ENCODE data around the gene CSN3.

DNA sequence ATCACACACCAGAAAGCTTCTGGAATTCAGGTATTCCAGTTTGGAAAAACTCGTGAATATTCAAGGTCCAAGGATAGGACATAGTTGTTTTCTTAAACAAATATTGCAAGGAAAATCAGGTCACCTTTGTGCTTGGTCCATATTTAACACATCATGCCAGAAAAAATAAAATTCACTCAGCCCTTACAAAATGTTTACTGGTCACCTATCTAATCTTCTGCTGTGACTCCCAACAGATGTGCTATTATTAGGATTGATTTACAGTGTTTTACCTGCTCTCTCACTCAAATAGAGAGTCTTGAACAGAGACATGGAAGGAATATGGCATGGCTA lies 9.5 kb downstream of the CSN3 start:
- no peak for TF ChIP-seq POLR2A (IDR thresholded peaks at IDR 0.05)
- TF ChIP-seq, protein P1, sequence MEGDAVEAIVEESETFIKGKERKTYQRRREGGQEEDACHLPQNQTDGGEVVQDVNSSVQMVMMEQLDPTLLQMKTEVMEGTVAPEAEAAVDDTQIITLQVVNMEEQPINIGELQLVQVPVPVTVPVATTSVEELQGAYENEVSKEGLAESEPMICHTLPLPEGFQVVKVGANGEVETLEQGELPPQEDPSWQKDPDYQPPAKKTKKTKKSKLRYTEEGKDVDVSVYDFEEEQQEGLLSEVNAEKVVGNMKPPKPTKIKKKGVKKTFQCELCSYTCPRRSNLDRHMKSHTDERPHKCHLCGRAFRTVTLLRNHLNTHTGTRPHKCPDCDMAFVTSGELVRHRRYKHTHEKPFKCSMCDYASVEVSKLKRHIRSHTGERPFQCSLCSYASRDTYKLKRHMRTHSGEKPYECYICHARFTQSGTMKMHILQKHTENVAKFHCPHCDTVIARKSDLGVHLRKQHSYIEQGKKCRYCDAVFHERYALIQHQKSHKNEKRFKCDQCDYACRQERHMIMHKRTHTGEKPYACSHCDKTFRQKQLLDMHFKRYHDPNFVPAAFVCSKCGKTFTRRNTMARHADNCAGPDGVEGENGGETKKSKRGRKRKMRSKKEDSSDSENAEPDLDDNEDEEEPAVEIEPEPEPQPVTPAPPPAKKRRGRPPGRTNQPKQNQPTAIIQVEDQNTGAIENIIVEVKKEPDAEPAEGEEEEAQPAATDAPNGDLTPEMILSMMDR (IDR thresholded peaks at IDR 0.05), result no peak
- TF ChIP-seq EP300 (IDR thresholded peaks at IDR 0.05), result no peak
- TF ChIP-seq POLR2AphosphoS5 (IDR thresholded peaks at IDR 0.05), result no peak
